ENCODE data around the gene XRN1. TPM values are rescaled to one million over a fixed set of nuclear protein-coding genes. Genes with fewer than 3 reads are reported as not detected.
"Not testable (repeated sequence)": the region's sequence is repeated elsewhere in the genome, so short reads cannot be mapped to it uniquely, and the experiment has no call there.

XRN1 gene
- total RNA-seq, 2 experiments from 2014 or later: 64.4 to 82.7 TPM

- DNase-seq (no peak), ATAC-seq (no peak)
- Mint-ChIP-seq H3K27me3 (no peaks in the 10 kb centered on the region), H3K4me3 (no peak overlapping the region), H3K4me1 (no peaks in the 10 kb centered on the region), H3K36me3 (peaks cover 54% of the 10 kb centered on the region), H3K27ac (no peak overlapping the region), H3K9me3 (ENCODE audit: low read depth) (no peaks in the 10 kb centered on the region)
- CTCF ChIA-PET: no interaction called here
Measured at GRCh38 chr3:142418926-142419592, 28.8 kb downstream of the XRN1 start.

GRCh38 chr3:142417302-142417701, 30.5 kb downstream of the XRN1 start:
- H3K4me1 Mint-ChIP-seq: no peaks in the 10 kb centered on the region
- no peaks in the 10 kb centered on the region for H3K27me3 Mint-ChIP-seq
- no peak overlapping the region for H3K27ac Mint-ChIP-seq
- no peak for DNase-seq
- H3K36me3 Mint-ChIP-seq: peaks cover 54% of the 10 kb centered on the region
- CTCF ChIA-PET: interaction anchor here (0.7 to 0.8 kb wide), 2 partner anchors 12 to 14 kb away, joined by 3 read pairs; no protein-coding TSS in a partner anchor
- H3K4me3 Mint-ChIP-seq: no peak overlapping the region
- no peak for ATAC-seq
- no peaks in the 10 kb centered on the region for H3K9me3 Mint-ChIP-seq (ENCODE audit: low read depth)

- H3K36me3 Mint-ChIP-seq: peaks cover 60% of the 10 kb centered on the region
- DNase-seq; H3K4me3 Mint-ChIP-seq; CTCF ChIA-PET; H3K27ac Mint-ChIP-seq; H3K27me3 Mint-ChIP-seq; H3K4me1 Mint-ChIP-seq; ATAC-seq; H3K9me3 Mint-ChIP-seq (ENCODE audit: low read depth): not testable (repeated sequence)
Measured at GRCh38 chr3:142400537-142400936, 47.3 kb downstream of the XRN1 start.

- no peak overlapping the region for H3K27ac Mint-ChIP-seq
- ATAC-seq: no peak
- H3K36me3 Mint-ChIP-seq: peaks cover 44% of the 10 kb centered on the region
- no peaks in the 10 kb centered on the region for H3K9me3 Mint-ChIP-seq (ENCODE audit: low read depth)
- H3K4me3 Mint-ChIP-seq: no peak overlapping the region
- DNase-seq: no peak
- CTCF ChIA-PET: no interaction called here
- H3K27me3 Mint-ChIP-seq: no peaks in the 10 kb centered on the region
- no peaks in the 10 kb centered on the region for H3K4me1 Mint-ChIP-seq
Measured at GRCh38 chr3:142394921-142395622, 52.8 kb downstream of the XRN1 start.

GRCh38 chr3:142385078-142385477, 62.8 kb downstream of the XRN1 start:
- DNase-seq (no peak), ATAC-seq (no peak)
- Mint-ChIP-seq H3K4me3 (no peak overlapping the region), H3K9me3 (ENCODE audit: low read depth) (no peaks in the 10 kb centered on the region), H3K27ac (no peak overlapping the region), H3K36me3 (peaks cover 73% of the 10 kb centered on the region), H3K27me3 (no peaks in the 10 kb centered on the region), H3K4me1 (no peaks in the 10 kb centered on the region)
- CTCF ChIA-PET: no interaction called here

- Mint-ChIP-seq H3K27ac (no peak overlapping the region), H3K4me1 (peaks cover 13% of the 10 kb centered on the region), H3K4me3 (no peak overlapping the region), H3K27me3 (no peaks in the 10 kb centered on the region), H3K9me3 (ENCODE audit: low read depth) (no peaks in the 10 kb centered on the region), H3K36me3 (peaks cover 42% of the 10 kb centered on the region)
- CTCF ChIA-PET: no interaction called here
- no peak for DNase-seq
- ATAC-seq: no peak
Measured at GRCh38 chr3:142374687-142375086, 73.2 kb downstream of the XRN1 start.

GRCh38 chr3:142369576-142369975, 78.3 kb downstream of the XRN1 start:
- peaks cover 34% of the 10 kb centered on the region for H3K36me3 Mint-ChIP-seq
- H3K4me3 Mint-ChIP-seq; ATAC-seq; H3K27ac Mint-ChIP-seq; H3K27me3 Mint-ChIP-seq; CTCF ChIA-PET; H3K9me3 Mint-ChIP-seq (ENCODE audit: low read depth); DNase-seq; H3K4me1 Mint-ChIP-seq: not testable (repeated sequence)

- Mint-ChIP-seq H3K27ac (no peak overlapping the region), H3K27me3 (no peaks in the 10 kb centered on the region), H3K4me1 (peaks cover 1% of the 10 kb centered on the region), H3K36me3 (peaks cover 35% of the 10 kb centered on the region), H3K4me3 (no peak overlapping the region), H3K9me3 (ENCODE audit: low read depth) (no peaks in the 10 kb centered on the region)
- CTCF ChIA-PET: no interaction called here
- ATAC-seq (no peak), DNase-seq (no peak)
Measured at GRCh38 chr3:142366434-142366833, 81.4 kb downstream of the XRN1 start.

- H3K27ac Mint-ChIP-seq: no peak overlapping the region
- peaks cover 1% of the 10 kb centered on the region for H3K4me1 Mint-ChIP-seq
- CTCF ChIA-PET: interaction anchor here (1.0 kb wide), 1 partner anchor 14 kb away, joined by 3 read pairs; no protein-coding TSS in a partner anchor
- no peak for DNase-seq
- no peak overlapping the region for H3K4me3 Mint-ChIP-seq
- no peaks in the 10 kb centered on the region for H3K9me3 Mint-ChIP-seq (ENCODE audit: low read depth)
- H3K36me3 Mint-ChIP-seq: peaks cover 39% of the 10 kb centered on the region
- ATAC-seq: no peak
- no peaks in the 10 kb centered on the region for H3K27me3 Mint-ChIP-seq
Measured at GRCh38 chr3:142363936-142364467, 83.8 kb downstream of the XRN1 start.

GRCh38 chr3:142363433-142363832, 84.4 kb downstream of the XRN1 start:
- H3K4me1 Mint-ChIP-seq; H3K4me3 Mint-ChIP-seq; H3K27me3 Mint-ChIP-seq; DNase-seq; H3K9me3 Mint-ChIP-seq (ENCODE audit: low read depth); H3K27ac Mint-ChIP-seq; ATAC-seq: not testable (repeated sequence)
- CTCF ChIA-PET: interaction anchor here (1.0 kb wide), 1 partner anchor 14 kb away, joined by 3 read pairs; no protein-coding TSS in a partner anchor
- H3K36me3 Mint-ChIP-seq: peaks cover 37% of the 10 kb centered on the region

- H3K36me3 Mint-ChIP-seq: peaks cover 53% of the 10 kb centered on the region
- CTCF ChIA-PET: no interaction called here
- H3K9me3 Mint-ChIP-seq (ENCODE audit: low read depth): no peaks in the 10 kb centered on the region
- H3K4me1 Mint-ChIP-seq: no peaks in the 10 kb centered on the region
- ATAC-seq: no peak
- DNase-seq: no peak
- no peak overlapping the region for H3K27ac Mint-ChIP-seq
- H3K4me3 Mint-ChIP-seq: no peak overlapping the region
- H3K27me3 Mint-ChIP-seq: no peaks in the 10 kb centered on the region
Measured at GRCh38 chr3:142359367-142359766, 88.5 kb downstream of the XRN1 start.

GRCh38 chr3:142356818-142357217, 91.0 kb downstream of the XRN1 start:
- CTCF ChIA-PET: interaction anchor here (1.2 kb wide), 1 partner anchor 14 kb away, joined by 3 read pairs; no protein-coding TSS in a partner anchor
- Mint-ChIP-seq H3K27me3 (no peaks in the 10 kb centered on the region), H3K9me3 (ENCODE audit: low read depth) (no peaks in the 10 kb centered on the region), H3K4me3 (no peak overlapping the region), H3K36me3 (peaks cover 63% of the 10 kb centered on the region), H3K27ac (no peak overlapping the region), H3K4me1 (no peaks in the 10 kb centered on the region)
- no peak for ATAC-seq
- no peak for DNase-seq

- DNase-seq (no peak), ATAC-seq (no peak)
- Mint-ChIP-seq H3K36me3 (peaks cover 57% of the 10 kb centered on the region), H3K9me3 (ENCODE audit: low read depth) (no peaks in the 10 kb centered on the region), H3K27me3 (no peaks in the 10 kb centered on the region), H3K4me1 (no peaks in the 10 kb centered on the region), H3K27ac (no peak overlapping the region), H3K4me3 (no peak overlapping the region)
- CTCF ChIA-PET: no interaction called here
Measured at GRCh38 chr3:142355692-142356091, 92.1 kb downstream of the XRN1 start.

GRCh38 chr3:142354076-142354475, 93.8 kb downstream of the XRN1 start:
- peaks cover 52% of the 10 kb centered on the region for H3K36me3 Mint-ChIP-seq
- no peaks in the 10 kb centered on the region for H3K4me1 Mint-ChIP-seq
- DNase-seq: no peak
- H3K4me3 Mint-ChIP-seq: no peak overlapping the region
- H3K27me3 Mint-ChIP-seq: no peaks in the 10 kb centered on the region
- CTCF ChIA-PET: interaction anchor here (0.6 kb wide), 1 partner anchor 36 kb away, joined by 3 read pairs; no protein-coding TSS in a partner anchor
- no peaks in the 10 kb centered on the region for H3K9me3 Mint-ChIP-seq (ENCODE audit: low read depth)
- ATAC-seq: no peak
- no peak overlapping the region for H3K27ac Mint-ChIP-seq

Data from activated CD8-positive, alpha-beta memory T cell treated with anti-CD3 and anti-CD28 coated beads, Interleukin-2, amount 10 ng/mL, durations not matched to agents 7 days and 5 days (primary cell).